Loucy (cell line): Measurements from ENCODE around the gene MLLT10.

ENCODE experiments used
- H2AFZ ChIP-seq: fragments of 200-600 bp; sonication (generic); 2 replicates; pipeline ENCODE4 v1.6.0; 2016; ENCODE audit warnings: antibody characterized with exemption, mild to moderate bottlenecking, low read length, moderate library complexity
- H3F3A ChIP-seq: fragments of 200-600 bp; 2 replicates; pipeline ENCODE4 v1.6.0; 2016; ENCODE audit warnings: antibody characterized with exemption, low read depth, mild to moderate bottlenecking
- H3K27me3 ChIP-seq: fragments of 200-600 bp; sonication (generic); 2 replicates; pipeline ENCODE4 v1.6.1; 2014; ENCODE audit warnings: low read length, mild to moderate bottlenecking; ENCODE audit not compliant: insufficient read depth, poor library complexity, severe bottlenecking
- H3K36me3 ChIP-seq: fragments of 200-600 bp; sonication (generic); 2 replicates; pipeline ENCODE4 v1.6.1; 2016; ENCODE audit warnings: low read length; ENCODE audit not compliant: insufficient read depth
- H3K4me1 ChIP-seq: fragments of 200-600 bp; sonication (generic); 2 replicates; pipeline ENCODE4 v1.5.1; 2014; ENCODE audit warnings: low read length, mild to moderate bottlenecking; ENCODE audit not compliant: insufficient read depth, poor library complexity, severe bottlenecking
- H3K4me2 ChIP-seq: fragments of 200-600 bp; sonication (generic); 2 replicates; pipeline ENCODE4 v1.6.0; 2014; ENCODE audit warnings: antibody characterized with exemption, low read length, low read depth, mild to moderate bottlenecking; ENCODE audit not compliant: poor library complexity, severe bottlenecking
- H3K4me3 ChIP-seq: fragments of 200-600 bp; sonication (generic); 2 replicates; pipeline ENCODE4 v1.5.1; 2014; ENCODE audit warnings: low read length, mild to moderate bottlenecking, mixed read lengths; ENCODE audit not compliant: poor library complexity, severe bottlenecking
- H3K79me2 ChIP-seq: fragments of 200-600 bp; sonication (generic); 2 replicates; pipeline ENCODE4 v1.6.1; 2014; ENCODE audit warnings: low read length; ENCODE audit not compliant: insufficient read depth
- H3K9ac ChIP-seq: fragments of 200-600 bp; sonication (generic); 2 replicates; pipeline ENCODE4 v1.6.0; 2014; ENCODE audit warnings: mild to moderate bottlenecking, low read depth, low read length, moderate library complexity; ENCODE audit not compliant: poor library complexity, severe bottlenecking
- H3K9me2 ChIP-seq: fragments of 200-600 bp; sonication (generic); replicated peaks from 2 replicates; pipeline ENCODE4 v1.6.1; 2016; ENCODE audit warnings: low read depth, low read length, mixed read lengths
- H3K9me3 ChIP-seq: fragments of 200-600 bp; sonication (generic); 2 replicates; pipeline ENCODE4 v1.6.1; 2014; ENCODE audit warnings: mild to moderate bottlenecking, antibody characterized with exemption, low read length, low read depth; ENCODE audit not compliant: insufficient read depth
- H4K20me1 ChIP-seq: fragments of 200-600 bp; sonication (generic); 2 replicates; pipeline ENCODE4 v1.6.0; 2014; ENCODE audit warnings: antibody characterized with exemption, low read length, mild to moderate bottlenecking; ENCODE audit not compliant: insufficient read depth, poor library complexity, severe bottlenecking
- EZH2phosphoT487 ChIP-seq: fragments of 200-600 bp; IDR thresholded peaks from 2 replicates; pipeline ENCODE4 v1.6.1; 2018; ENCODE audit warnings: antibody characterized with exemption, mild to moderate bottlenecking, moderate library complexity, borderline replicate concordance
- TF ChIP-seq, protein P1 (sequence below): fragments of 200-600 bp; sonication (generic); conservative IDR thresholded peaks from 2 replicates; pipeline ENCODE4 v1.5.1; 2014; ENCODE audit warnings: mild to moderate bottlenecking, antibody characterized with exemption, low read length

MLLT10 gene

DNA sequence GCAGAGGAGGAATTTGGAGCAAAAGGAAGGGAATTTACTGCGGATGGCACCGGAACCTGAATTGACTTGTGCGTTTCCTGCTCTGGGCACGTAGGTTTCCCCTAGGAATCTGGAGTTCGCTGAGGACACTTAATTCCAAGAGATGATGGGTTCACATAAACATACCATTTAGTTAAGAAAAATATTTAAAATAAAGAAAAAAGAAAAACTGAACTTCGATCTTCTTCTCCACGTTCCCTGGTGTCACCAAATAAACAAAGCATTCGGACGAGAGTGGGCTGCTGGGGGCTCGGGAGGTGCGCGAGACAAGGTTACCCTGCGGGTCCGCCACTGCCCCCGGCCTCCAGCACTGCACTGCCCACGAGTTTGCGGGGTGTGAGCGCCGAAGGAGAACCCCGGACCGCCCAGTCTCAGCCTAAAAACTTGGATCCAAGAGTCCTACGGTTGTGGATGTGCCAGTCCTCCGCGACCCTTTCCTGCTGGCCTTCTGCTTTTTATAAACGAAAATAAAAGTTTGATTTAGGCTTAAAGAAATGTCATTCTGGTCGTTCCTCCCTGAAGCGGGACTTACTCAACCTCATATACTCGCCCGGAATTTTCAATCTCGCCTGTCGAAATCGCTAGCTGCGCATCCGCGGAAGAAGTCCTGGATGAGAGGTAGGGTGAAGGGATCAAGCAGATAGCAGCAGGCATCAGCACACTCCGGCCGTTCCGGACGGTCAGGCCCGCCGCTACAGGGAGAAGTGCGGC is 38.9 kb upstream of the MLLT10 start:
- Histone ChIP-seq H3K4me2 (peak overlapping the region; percentile 82), H3K9ac (peak overlapping the region; percentile 89), H3K4me1 (no peaks in the 10 kb centered on the region), H3F3A (peaks cover 6% of the 10 kb centered on the region; the same call in 1 of the 2 replicates), H3K27me3 (no peaks in the 10 kb centered on the region), H3K4me3 (peak overlapping the region; percentile 79), H2AFZ (peak overlapping the region; percentile 89), H3K9me2 (no peaks in the 10 kb centered on the region), H3K79me2 (no peaks in the 10 kb centered on the region), H3K9me3 (no peaks in the 10 kb centered on the region), H4K20me1 (no peaks in the 10 kb centered on the region), H3K36me3 (no peaks in the 10 kb centered on the region)
- no peak for TF ChIP-seq EZH2phosphoT487
- TF ChIP-seq, protein P1, sequence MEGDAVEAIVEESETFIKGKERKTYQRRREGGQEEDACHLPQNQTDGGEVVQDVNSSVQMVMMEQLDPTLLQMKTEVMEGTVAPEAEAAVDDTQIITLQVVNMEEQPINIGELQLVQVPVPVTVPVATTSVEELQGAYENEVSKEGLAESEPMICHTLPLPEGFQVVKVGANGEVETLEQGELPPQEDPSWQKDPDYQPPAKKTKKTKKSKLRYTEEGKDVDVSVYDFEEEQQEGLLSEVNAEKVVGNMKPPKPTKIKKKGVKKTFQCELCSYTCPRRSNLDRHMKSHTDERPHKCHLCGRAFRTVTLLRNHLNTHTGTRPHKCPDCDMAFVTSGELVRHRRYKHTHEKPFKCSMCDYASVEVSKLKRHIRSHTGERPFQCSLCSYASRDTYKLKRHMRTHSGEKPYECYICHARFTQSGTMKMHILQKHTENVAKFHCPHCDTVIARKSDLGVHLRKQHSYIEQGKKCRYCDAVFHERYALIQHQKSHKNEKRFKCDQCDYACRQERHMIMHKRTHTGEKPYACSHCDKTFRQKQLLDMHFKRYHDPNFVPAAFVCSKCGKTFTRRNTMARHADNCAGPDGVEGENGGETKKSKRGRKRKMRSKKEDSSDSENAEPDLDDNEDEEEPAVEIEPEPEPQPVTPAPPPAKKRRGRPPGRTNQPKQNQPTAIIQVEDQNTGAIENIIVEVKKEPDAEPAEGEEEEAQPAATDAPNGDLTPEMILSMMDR = no peak

- Histone ChIP-seq H3K4me3 (peak overlapping the region; percentile 79), H3K9me3 (no peaks in the 10 kb centered on the region), H3K4me2 (peak overlapping the region; percentile 82), H3K9ac (peak overlapping the region; percentile 89), H4K20me1 (no peaks in the 10 kb centered on the region), H3K27me3 (no peaks in the 10 kb centered on the region), H3F3A (peaks cover 6% of the 10 kb centered on the region; the same call in 1 of the 2 replicates), H3K4me1 (no peaks in the 10 kb centered on the region), H3K79me2 (no peaks in the 10 kb centered on the region), H2AFZ (peak overlapping the region; percentile 89), H3K36me3 (no peaks in the 10 kb centered on the region), H3K9me2 (no peaks in the 10 kb centered on the region)
- TF ChIP-seq, protein P1 = peak; percentile 76
- no peak for TF ChIP-seq EZH2phosphoT487
Measured at GRCh38 chr10:21495752-21496342, 38.2 kb upstream of the MLLT10 start.

- Histone ChIP-seq H3K4me3 (peak overlapping the region; percentile 79), H3F3A (peaks cover 6% of the 10 kb centered on the region; the same call in 1 of the 2 replicates), H4K20me1 (no peaks in the 10 kb centered on the region), H3K27me3 (no peaks in the 10 kb centered on the region), H3K9ac (peak overlapping the region; percentile 89), H2AFZ (peak overlapping the region; percentile 81), H3K4me2 (peak overlapping the region; percentile 82), H3K79me2 (no peaks in the 10 kb centered on the region), H3K36me3 (no peaks in the 10 kb centered on the region), H3K4me1 (no peaks in the 10 kb centered on the region), H3K9me2 (no peaks in the 10 kb centered on the region), H3K9me3 (no peaks in the 10 kb centered on the region)
- TF ChIP-seq, protein P1 = peak; percentile 46
- TF ChIP-seq EZH2phosphoT487 = no peak
Measured at GRCh38 chr10:21496343-21497176, 37.5 kb upstream of the MLLT10 start.
